ELR (cell line): ENCODE measurements around the gene EXOC3L4.
A peak's percentile ranks its signal among the peaks of the same experiment; 100 is the strongest.

ENCODE experiments used
- DNase-seq: peaks from one replicate; pipeline ENCODE4 v3.0.0-alpha.2; 2015; ENCODE audit warnings: low read depth

Gene EXOC3L4

DNA sequence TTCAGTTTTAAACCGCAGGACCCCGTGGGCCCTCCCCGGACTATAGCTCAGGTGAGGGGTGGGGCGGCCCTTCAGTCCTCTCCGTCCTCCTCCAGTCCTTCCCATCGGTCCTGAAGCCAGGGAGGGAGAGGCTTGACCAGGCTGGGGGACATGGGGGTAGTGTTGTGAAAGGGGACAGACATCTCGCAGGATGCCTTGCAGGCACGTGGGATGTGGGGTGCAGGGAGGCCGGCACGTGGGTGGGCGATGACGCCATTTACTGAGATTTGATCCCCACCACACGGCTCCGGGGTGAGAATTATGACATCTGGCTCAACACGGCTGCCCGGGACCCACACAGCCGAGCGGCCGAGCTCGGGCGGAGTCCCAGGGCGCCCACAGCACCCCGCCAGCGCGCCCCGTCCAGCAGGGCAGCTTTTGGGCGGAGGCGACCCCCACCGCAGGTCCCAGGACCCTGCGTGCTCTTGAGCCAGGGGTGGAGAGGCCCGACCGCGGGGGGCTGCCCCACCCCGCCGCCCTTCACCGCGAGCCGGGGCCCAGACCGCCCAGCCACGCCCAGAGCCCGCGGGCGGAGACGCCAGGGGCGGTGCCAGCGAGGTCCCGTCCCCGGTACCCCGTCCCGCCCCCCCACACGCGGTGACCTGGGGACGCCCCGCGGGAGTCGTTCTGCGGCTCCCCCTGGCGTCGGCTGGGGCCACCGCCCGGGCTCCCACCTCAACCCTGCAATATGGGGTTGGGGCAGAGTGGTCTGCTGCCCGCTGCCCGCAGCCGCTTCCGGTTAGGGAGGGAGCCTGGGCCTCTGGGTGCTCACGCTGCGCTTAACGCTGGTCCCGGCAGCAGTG is 3.3 kb upstream of the EXOC3L4 start:
- DNase-seq, result peak; percentile 66

DNA sequence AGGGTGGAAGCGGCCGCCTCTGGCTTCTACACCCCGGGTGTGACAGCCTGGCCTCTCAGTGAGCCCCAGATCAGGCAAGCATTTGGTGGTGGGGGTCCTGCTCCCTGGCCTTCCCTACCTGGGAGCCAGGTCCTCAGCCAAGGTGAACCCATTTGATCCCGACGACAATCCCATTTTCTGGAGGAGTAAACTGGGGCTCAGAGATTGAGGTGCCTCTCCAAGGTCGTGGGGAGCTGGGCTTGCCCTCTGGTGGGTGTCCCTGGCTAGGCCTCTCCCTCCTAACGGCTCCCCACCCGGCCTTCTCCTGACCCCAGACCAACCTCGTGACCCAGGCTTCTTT is 2.7 kb upstream of the EXOC3L4 start:
- DNase-seq, result no peak

DNA sequence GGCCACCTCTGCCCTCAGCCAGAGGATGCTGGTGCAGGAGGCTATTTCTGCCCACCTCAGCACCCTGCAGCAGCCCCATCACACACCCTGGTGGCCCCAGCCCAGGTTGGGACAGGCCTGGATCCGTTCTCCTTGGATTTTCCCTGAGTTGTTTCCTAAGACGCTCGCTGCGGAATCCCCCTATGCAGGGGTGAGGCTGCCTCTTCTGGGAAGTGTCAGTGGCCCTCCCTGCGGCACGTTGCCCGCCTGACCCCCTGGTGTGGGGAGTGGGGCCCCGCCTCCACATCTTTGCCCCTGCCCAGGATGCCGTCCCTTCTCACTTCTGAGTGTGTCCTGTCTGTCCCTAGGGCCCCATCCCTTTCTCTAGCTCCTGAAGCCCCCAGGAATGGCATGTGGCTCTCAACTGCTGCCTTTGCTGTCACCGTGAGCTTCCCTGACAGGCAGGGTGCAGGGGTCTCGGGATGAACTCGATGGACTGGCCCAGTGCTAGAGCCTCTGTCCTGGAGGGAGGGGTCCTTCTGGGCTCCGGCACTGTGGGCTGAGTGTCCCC is 594 bp upstream of the EXOC3L4 start:
- no peak for DNase-seq

DNA sequence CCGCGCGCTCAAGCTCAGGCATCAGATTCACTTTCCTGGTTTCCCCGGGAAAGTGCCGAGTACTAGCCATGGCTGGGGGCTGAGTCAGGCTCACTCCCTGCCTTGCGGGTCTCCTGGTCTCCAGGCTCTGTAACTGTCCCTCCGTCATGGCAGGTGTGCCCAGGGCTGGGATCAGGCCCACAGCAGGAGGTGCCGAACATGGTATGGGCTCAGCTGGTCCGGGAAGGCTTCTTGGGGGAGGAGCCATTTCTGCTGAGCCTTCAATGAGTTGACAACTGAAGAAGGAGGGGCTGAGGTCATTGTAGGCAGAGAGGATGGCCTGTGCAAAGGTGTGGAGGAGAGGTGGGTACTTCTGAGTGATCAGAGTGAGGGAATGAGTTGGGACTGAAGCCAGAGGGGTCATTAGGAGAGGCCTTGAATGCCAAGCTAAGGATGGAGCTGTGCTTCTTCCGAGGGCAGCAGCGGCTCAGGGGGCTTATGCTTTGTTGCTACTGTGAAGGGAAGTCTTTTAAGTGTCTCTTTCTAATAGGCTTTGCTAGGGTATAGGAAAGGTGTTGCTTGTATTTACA is 769 bp downstream of the EXOC3L4 start:
- DNase-seq, result no peak

DNA sequence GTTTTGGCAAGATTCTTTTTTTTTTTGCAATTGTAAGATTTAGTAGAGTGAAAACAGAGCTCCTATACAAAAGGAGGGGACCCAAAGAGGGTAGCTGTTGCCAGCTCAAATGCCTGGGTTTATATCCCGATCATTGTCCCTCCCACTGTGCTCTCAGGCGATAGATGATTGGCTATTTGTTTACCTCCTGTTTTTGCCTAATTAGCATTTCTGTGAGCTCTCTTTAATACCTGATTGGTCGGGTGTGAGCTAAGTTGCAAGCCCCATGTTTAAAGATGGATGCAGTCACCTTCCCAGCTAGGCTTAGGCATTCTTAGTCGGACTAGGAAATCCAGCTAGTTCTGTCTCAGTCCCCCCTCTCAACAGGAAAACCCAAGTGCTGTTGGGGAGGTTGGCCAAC is 1.9 kb downstream of the EXOC3L4 start:
- DNase-seq, result no peak

DNA sequence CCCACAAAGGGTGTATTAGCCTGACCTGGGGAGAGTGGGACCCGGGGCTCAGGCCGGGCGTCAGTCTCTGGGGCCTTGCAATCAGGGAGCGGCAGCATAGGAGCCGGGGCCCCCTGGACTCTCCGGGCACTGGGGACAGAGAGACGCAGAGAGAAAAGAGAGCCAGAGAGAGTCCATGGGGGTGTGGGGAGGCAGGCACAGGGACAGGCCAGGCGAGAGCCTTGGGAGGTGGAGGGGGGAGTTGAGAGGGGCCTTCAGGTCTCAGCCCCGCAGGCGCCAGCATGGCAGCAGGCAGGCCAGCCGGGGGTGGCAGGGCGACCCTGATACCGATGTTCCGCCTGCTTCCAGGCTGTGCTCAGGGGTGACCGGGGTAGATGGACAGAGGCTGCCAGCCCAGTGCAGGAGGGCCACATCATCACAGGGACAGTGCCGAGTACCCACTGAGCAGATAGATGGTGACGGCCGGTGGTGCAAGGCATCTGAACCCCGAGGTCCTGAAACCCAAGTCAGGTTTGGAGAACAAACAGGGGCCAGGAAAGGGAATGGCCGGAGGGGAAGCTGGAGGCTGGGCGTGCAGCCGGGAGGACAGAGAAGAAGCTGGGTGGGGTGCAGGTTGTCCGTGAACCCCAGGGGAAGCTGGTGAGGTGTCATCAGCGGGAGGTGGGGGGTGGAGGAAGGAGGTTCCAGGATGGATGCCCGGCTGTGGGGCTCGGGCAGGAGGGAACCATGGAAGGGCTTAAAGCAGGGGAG is 2.9 kb downstream of the EXOC3L4 start:
- DNase-seq, result no peak

DNA sequence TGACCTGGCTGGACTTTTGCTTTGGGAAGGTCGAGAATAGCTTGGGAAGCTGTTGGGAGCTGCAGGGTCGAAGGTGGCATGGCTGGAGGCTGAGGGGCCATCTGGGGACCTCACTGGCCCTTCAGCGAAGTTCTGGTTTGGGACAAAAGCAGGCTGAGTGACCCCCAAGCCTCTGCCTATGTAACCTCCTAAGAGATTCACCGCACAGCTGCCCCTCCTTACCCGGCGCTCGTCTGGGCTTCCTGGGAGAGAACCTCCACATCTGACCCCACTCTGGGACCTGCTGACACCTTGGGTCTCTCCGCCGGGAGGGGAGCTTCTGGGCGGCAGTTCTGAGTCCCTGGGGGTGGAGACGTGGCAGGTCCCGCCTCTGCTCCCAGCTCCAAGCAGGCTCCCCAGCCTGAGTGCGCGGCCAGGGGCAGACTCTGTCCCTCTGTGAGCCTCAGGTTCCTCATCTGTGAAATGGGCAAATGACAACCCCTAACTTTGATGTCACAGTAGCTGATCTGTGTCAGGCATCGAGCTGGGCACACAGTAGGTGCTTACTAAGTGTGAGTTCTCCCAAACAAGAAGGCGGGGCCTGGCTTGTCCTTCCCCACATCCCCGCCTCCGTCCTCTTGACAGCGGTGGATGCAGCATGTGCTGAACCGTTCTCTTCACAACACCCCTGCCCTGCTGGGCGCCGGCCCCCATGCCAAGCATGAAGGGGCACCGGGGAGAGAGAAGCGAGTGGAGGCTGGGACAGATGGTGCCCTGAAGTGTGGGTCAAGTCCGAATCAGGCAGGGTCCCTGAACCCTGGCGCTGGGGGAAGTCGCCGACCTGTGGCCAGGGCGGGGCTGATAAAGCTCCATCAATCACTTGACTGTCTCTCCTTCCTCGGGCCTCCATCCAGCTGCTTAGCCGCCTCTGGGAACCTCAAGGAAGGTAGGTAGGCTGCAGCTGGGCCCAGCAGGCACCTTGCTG is 3.8 kb downstream of the EXOC3L4 start:
- no peak for DNase-seq

DNA sequence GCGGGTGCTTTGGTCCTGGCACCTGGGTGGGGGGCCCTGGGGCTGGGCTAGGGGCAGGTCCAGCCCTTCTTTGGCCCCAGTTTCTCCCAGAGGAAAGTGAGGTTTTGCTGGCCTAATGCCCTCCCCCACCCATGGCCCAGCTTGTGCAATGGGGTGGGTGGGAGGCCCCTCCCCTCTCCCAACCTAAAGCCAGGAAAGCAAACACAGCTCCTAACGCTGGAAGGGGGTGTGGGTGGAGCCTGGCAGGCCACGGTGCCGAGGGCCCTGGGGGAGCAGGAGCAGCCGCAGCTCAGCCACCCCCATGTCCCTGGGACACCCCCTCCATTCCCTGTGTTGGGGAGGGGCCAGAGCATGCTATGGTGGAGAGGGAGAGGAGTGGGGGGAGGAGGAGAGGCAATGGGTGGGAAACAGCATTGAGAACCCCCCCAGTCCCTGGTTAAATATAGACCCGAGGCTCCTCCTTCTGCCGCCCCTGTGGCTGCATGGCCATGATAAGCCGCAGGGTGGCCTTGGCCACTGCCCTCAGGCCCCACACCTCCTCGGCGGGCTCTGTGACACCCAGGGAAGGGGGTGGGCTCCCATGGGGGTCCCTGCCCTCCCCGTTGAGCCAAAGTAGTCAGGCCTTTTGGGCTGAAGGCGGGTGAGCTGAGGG is 4.7 kb downstream of the EXOC3L4 start:
- no peak for DNase-seq

DNA sequence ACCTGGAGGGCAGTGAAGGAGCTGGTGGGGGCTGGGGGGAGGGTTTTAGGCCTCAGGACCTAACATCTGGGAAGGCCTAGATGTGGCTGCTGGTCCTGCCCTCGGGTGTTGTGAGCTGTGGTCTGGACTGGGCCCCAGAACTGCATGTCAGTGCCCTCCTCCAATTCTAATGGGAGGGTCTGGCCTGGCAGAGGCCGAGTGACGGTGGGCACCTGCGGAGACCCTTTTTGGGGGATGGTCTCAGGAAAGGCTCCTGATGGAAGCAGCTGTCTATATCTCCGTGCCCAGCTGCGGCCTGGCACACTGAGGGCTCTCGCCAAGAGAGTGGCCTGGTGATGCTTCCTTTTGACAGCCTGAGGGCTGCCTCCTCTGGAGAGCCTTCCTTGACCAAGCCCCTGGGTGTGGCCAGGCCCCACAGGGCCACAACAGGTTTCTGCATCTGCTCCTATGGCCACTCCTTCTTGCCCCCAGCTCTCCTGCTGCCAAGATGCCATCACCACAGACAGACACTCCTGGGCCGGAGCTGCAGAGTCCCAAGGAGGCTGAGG is 5.3 kb downstream of the EXOC3L4 start:
- no peak for DNase-seq

DNA sequence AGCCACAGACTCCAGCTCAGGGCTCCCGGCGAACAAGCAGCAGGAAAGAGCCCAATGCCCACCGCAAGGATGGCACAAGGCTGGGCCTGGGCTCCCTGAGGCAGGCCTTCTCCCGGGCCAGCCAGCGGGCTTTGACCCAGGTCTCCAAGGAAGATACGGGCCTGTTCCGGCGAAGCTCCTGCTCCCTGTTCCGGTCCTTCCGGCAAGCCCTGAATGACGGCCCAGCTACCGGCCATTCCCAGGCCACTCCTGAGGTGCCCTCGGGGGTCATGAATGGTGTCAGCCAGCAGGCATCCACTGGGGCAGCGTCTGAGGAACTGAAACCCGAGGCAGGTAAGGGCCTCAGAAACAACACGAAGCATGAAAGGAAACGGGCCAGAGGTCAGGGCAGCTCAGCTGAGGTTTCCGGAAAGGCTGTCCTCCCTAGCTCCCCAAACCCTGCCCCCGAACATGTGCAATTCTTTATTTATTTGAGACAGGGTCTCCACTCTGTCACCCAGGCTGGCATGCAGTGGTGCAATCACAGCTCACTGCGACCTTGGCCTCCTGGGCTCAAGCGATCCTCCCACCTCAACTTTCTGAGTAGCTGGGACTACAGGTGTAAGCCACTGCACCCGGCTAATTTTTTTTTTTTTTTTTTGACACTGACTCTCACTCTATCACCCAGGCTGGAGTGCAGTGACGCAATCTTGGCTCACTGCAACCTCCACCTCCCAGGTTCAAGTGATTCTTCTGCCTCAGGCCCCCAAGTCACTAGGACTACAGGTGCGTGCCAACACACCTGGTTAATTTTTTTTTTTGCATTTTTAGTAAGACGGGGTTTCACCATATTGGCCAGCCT is 6.0 kb downstream of the EXOC3L4 start:
- no peak for DNase-seq

DNA sequence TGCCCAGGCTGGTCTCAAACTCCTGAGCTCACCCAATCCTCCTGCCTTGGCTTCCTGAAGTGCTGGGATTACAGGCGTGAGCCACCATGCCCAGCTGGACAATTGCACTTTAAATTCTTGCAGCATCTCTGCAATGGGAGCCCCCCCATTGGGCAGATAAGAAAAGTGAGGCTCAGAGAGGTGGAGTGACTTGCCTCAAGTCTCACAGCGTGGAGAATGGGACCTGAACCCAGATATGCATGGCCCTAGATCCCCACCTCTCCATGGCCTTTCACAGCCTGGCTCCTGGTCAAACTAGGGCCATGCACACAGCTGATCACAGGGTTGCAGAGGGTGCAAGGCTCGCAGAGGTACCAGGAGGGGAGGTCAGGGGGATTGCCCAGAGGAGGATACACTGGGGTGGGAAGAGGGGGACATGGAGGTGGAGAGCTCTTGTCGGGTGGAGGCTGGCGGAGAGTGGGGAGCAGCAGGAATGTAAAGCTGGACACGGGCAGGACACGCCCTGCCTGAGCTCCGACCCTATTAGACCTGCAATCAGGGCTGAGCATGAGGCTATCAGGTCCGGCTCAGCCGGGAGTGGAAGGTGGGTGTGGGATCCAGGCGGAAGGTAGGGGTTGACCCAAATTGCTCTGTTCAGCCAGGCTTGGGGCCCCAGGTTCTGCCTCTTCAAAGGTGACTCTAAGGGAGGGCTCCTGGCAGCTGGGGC is 6.9 kb downstream of the EXOC3L4 start:
- DNase-seq, result no peak

DNA sequence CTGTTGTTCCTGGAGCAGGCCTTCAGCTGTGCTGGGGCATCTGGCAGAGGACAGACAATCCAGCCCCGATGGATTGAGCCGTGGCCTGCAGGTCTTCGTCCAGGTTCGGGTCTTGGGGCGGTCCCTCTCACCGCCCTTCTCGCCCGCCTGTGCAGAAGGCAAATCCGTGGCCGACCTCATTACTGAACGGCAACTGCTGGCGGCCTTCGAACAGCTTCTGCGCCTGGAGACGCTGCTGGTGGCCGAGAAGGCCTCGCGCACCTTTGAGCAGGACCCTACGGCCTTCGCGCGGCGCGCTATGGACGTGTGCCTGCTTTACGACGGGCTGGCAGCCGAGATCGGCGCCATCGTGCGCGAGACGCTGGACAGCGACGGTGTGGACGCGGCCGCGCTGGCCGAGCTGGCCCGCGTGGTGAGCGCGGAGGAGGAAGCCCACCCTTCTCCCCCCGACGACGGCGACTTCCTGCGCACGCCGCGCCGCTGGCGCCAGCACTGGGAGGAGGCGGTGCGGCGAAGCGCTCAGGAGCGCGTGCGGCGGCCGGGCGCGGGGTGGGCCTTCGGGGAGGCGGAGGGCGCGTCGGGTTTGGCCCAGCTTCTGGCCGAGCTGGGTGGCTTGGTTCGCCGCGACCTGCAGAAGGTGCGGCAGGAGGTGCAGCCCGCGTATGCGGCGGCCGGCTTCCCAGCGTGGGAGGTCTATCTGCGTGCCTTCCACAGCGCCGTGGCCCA is 7.6 kb downstream of the EXOC3L4 start:
- no peak for DNase-seq

DNA sequence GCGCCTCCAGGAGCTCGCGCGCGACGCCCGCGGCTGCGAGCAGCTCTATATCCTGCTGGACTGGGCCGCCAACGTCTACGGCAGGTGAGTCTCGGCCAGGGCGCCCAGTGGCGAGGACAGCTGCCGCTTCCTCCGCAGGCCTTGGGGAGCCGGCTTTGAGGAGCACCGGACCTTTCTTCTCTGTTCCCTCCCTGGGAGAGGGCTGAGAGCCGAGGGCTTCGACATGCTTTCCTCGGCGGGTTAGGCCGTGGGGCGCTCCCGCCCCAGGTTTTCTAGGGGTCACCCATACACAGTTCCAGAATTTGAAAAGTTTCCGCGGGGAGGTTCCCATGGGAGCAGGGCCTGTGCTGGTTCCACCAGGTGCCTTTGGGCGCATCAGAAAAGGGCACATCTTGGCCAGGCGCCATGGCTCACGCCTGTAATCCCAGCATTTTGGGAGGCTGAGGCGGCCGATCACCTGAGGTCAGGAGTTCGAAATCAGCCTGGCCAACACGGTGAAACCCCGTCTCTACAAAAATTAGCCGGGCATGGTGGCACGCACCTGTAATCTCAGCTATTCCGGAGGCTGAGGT is 8.2 kb downstream of the EXOC3L4 start:
- no peak for DNase-seq

DNA sequence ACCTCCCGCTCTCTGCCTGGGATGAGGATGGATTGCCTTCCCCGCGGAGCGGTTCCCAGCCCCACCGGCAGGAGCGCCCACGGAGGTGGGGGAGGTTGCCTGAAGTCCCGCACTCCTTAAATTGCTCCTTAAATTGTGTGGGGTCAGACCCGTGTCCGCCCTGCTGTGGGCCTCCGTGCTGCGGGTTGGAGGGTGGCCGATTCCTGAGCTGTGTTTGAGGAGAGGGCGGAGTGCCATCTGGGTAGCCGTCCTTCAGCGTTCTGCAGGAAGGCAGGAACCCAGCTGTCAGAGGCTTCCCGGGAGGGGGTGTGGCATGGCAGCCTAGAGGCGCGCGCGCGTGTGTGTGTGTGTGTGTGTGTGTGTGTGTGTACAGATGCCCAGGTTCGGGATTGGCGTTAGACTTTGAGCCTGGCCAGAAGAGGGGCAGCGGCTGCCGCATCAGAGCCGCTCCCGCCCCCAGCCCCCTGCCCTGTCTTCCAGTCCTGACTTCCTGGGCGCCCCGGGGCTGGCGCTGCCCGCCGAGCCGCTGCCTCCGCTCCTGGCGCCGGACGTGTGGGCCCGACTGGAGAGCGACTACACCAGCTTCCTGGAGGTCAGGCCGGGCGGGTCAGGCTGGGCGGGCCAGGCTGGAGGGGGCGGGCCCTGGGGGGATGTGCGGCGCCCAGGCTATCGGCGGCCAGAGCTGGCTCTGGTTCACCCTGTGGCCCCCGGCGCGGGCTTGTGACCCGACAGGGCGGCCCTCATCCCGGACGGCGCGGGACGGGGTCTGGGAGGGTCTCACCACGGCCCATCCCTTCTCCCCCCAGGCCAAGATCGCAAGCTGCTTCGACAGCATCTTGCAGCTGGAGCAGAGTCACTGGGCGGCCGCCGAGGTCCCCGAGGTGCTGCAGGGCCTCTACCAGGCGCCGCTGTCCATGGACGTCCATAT is 9.2 kb downstream of the EXOC3L4 start:
- DNase-seq, result peak; percentile 77

DNA sequence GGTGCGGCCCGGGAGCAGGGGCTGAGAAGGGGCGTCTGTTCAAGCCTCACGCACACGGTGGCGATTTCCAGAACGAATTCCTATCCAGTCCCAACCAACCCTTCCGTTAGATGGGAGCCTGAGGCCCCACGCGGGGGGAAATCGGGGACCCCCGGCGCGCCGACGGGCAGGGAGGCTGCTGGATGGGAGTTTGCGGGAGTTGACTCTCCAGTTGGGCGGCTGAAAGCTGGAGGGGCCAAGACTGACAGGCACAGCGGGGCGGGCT is 9.8 kb downstream of the EXOC3L4 start:
- DNase-seq, result no peak

DNA sequence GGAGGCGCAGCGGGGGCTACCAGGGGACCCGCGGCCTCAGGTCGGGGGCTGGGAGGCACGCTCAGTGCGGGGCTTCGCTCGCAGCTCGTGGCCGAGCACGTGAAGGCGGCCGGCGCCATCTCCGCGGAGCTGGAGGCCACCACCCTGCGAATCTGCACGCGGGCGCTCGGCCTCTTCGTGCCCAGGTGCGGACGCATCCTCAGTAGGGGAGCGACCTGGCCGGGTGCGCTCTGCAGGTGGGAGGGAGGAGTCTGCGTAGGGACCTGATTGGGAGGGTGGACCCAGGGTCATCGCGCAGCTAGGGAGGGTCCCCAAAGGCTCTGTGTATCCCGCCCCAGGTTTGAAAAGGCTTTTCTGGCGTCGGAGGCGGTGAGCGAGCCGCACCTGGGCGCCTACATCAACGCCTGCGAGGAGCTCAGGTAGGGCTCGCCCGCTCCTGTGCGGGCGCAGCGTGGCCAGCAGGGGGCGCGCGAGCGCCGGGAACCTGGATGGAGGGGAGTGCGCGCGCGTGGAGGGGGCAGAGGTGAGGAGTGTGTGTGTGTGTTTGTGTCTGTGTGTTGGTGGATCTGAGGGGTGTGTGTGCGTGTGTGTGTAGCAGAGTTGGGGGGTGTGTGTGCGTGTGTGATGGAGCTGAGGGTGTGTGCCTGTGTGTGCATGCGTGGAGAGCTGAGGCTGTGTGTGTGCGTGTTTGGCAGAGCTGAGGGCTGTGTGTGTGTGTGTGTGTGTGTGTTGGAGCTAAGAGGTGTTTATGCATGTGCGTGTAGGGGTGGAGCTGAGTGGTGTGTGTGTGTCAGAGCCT is 10.3 kb downstream of the EXOC3L4 start:
- DNase-seq, result peak; percentile 53
